Subcutaneous abdominal adipose tissue (tissue), 5 donors: ENCODE data around the gene ASXL2.
A peak's percentile ranks its signal among the peaks of the same experiment; 100 is the strongest.
"Not testable (repeated sequence)": the region's sequence is repeated elsewhere in the genome, so short reads cannot be mapped to it uniquely, and the experiment has no call there.

Experiments used
- H3K27ac ChIP-seq: one replicate; pipeline ENCODE4 v1.7.0; 2013; ENCODE audit warnings: low read depth, mild to moderate bottlenecking, inconsistent platforms, low read length, moderate library complexity
- H3K27me3 ChIP-seq, 5 donors: one replicate each; pipeline ENCODE4 v1.7.0; 2013; ENCODE audit warnings: low read length in 5 of 5, inconsistent platforms in 1 of 5; ENCODE audit not compliant: control insufficient read depth in 5 of 5, insufficient read depth in 4 of 5
- H3K36me3 ChIP-seq, 5 donors: one replicate each; pipeline ENCODE4 v1.7.0; 2013; ENCODE audit warnings: low read length in 5 of 5; ENCODE audit not compliant: control insufficient read depth in 5 of 5, insufficient read depth in 5 of 5
- H3K4me1 ChIP-seq, 5 donors: one replicate each; pipeline ENCODE4 v1.7.0; 2013; ENCODE audit warnings: low read length in 5 of 5, mild to moderate bottlenecking in 3 of 5, moderate library complexity in 1 of 5; ENCODE audit not compliant: control insufficient read depth in 5 of 5, insufficient read depth in 5 of 5
- H3K4me3 ChIP-seq, 5 donors: one replicate each; pipeline ENCODE4 v1.7.0; 2013; ENCODE audit warnings: low read length in 5 of 5, low read depth in 1 of 5
- H3K9ac ChIP-seq, 5 donors: one replicate each; pipeline ENCODE4 v1.7.0; 2013; ENCODE audit warnings: low read length in 5 of 5, mild to moderate bottlenecking in 4 of 5, moderate library complexity in 3 of 5
- H3K9me3 ChIP-seq, 5 donors: one replicate each; pipeline ENCODE4 v1.7.0; 2013; ENCODE audit warnings: low read length in 5 of 5; ENCODE audit not compliant: control insufficient read depth in 5 of 5
- donor health status: healthy.
- donor health status: healthy.
- donor health status: healthy.
- donor health status: healthy.
- donor health status: healthy.

The ASXL2 gene

GRCh38 chr2:25838152-25838756 is 40.0 kb downstream of the ASXL2 start:
- Histone ChIP-seq H3K36me3 (peaks cover 0 to 10% (median 2%) of the 10 kb centered on the region in 5 donors), H3K9ac (no peak overlapping the region), H3K4me1 (no peaks in the 10 kb centered on the region), H3K9me3 (no peaks in the 10 kb centered on the region), H3K4me3 (no peak overlapping the region), H3K27ac (no peak overlapping the region), H3K27me3 (no peaks in the 10 kb centered on the region)

GRCh38 chr2:25835906-25836305 is 42.4 kb downstream of the ASXL2 start:
- Histone ChIP-seq H3K4me3 (no peak overlapping the region), H3K36me3 (peaks cover 0 to 7% (median 5%) of the 10 kb centered on the region in 5 donors), H3K27ac (no peak overlapping the region), H3K9ac (no peak overlapping the region), H3K4me1 (no peaks in the 10 kb centered on the region), H3K27me3 (no peaks in the 10 kb centered on the region), H3K9me3 (peaks cover 0 to 12% (median 5%) of the 10 kb centered on the region in 5 donors)

GRCh38 chr2:25833566-25833965 is 44.7 kb downstream of the ASXL2 start:
- Histone ChIP-seq H3K9me3 (peaks cover 0 to 12% (median 5%) of the 10 kb centered on the region in 5 donors), H3K27me3 (no peaks in the 10 kb centered on the region), H3K36me3 (peaks cover 0 to 7% (median 4%) of the 10 kb centered on the region in 5 donors), H3K4me3 (no peak overlapping the region), H3K4me1 (peaks cover 3 to 15% (median 15%) of the 10 kb centered on the region in 5 donors), H3K27ac (no peak overlapping the region), H3K9ac (no peak overlapping the region)

- H3K4me3 ChIP-seq: no peak overlapping the region
- H3K9me3 ChIP-seq: peaks cover 0 to 12% (median 5%) of the 10 kb centered on the region in 5 donors
- H3K36me3 ChIP-seq: peaks cover 0 to 7% (median 4%) of the 10 kb centered on the region in 5 donors
- H3K9ac ChIP-seq: no peak overlapping the region
- no peaks in the 10 kb centered on the region for H3K27me3 ChIP-seq
- H3K27ac ChIP-seq: no peak overlapping the region
- peaks cover 3 to 15% (median 15%) of the 10 kb centered on the region in 5 donors for H3K4me1 ChIP-seq
Observed at GRCh38 chr2:25832897-25833296, 45.4 kb downstream of the ASXL2 start.

GRCh38 chr2:25831746-25832449 is 46.4 kb downstream of the ASXL2 start:
- H3K4me1 ChIP-seq: peaks cover 3 to 15% (median 15%) of the 10 kb centered on the region in 5 donors
- peaks cover 0 to 7% (median 4%) of the 10 kb centered on the region in 5 donors for H3K36me3 ChIP-seq
- no peaks in the 10 kb centered on the region for H3K27me3 ChIP-seq
- H3K27ac ChIP-seq: no peak overlapping the region
- no peak overlapping the region for H3K4me3 ChIP-seq
- no peak overlapping the region for H3K9ac ChIP-seq
- peaks cover 0 to 12% (median 5%) of the 10 kb centered on the region in 5 donors for H3K9me3 ChIP-seq

GRCh38 chr2:25829828-25830227 is 48.5 kb downstream of the ASXL2 start:
- peaks cover 0 to 7% (median 4%) of the 10 kb centered on the region in 5 donors for H3K36me3 ChIP-seq
- H3K27ac ChIP-seq: peak overlapping the region; percentile 83
- H3K27me3 ChIP-seq: no peaks in the 10 kb centered on the region
- peaks cover 3 to 15% (median 15%) of the 10 kb centered on the region in 5 donors for H3K4me1 ChIP-seq
- H3K9me3 ChIP-seq: peaks cover 0 to 12% (median 5%) of the 10 kb centered on the region in 5 donors
- H3K4me3 ChIP-seq: no peak overlapping the region
- H3K9ac ChIP-seq: peak overlapping the region in 2 of 5 donors; percentile 20 to 36

- peaks cover 3 to 15% (median 15%) of the 10 kb centered on the region in 5 donors for H3K4me1 ChIP-seq
- H3K4me3 ChIP-seq: no peak overlapping the region
Observed at GRCh38 chr2:25829377-25829704, 48.9 kb downstream of the ASXL2 start.

GRCh38 chr2:25828532-25829376 is 49.5 kb downstream of the ASXL2 start:
- Histone ChIP-seq H3K9ac (peak overlapping the region in 3 of 5 donors; percentile 22 to 68 (median 50)), H3K9me3 (peaks cover 0 to 12% (median 5%) of the 10 kb centered on the region in 5 donors), H3K4me1 (peaks cover 3 to 15% (median 15%) of the 10 kb centered on the region in 5 donors), H3K27ac (peak overlapping the region; percentile 83)
- H3K4me3 ChIP-seq, H3K36me3 ChIP-seq, H3K27me3 ChIP-seq: not testable (repeated sequence)

More at GRCh38 chr2:25829377-25829704, 48.9 kb downstream of the ASXL2 start:
- H3K27me3 ChIP-seq: no peaks in the 10 kb centered on the region
- H3K9me3 ChIP-seq: peaks cover 0 to 12% (median 5%) of the 10 kb centered on the region in 5 donors
- peak overlapping the region in 2 of 5 donors; percentile 50 to 68 for H3K9ac ChIP-seq
- H3K36me3 ChIP-seq: peaks cover 0 to 7% (median 4%) of the 10 kb centered on the region in 5 donors
- peak overlapping the region; percentile 83 for H3K27ac ChIP-seq

GRCh38 chr2:25825238-25825637 is 53.0 kb downstream of the ASXL2 start:
- Histone ChIP-seq H3K9ac (no peak overlapping the region), H3K27me3 (no peaks in the 10 kb centered on the region), H3K9me3 (no peaks in the 10 kb centered on the region), H3K27ac (no peak overlapping the region), H3K4me3 (no peak overlapping the region), H3K36me3 (no peaks in the 10 kb centered on the region), H3K4me1 (peaks cover 3 to 26% (median 15%) of the 10 kb centered on the region in 5 donors)
